GM12892 (cell line): Measurements from ENCODE around the gene ALG9.

Experiments
- POLR2A ChIP-seq: IDR thresholded peaks from 2 replicates; pipeline ENCODE4 v1.6.1; 2011; ENCODE audit warnings: low read depth, low read length, control low read depth
- POLR2AphosphoS5 ChIP-seq: IDR thresholded peaks from 2 replicates; pipeline ENCODE4 v1.6.1; 2011; ENCODE audit warnings: low read depth, low read length, control low read depth
- TAF1 ChIP-seq: IDR thresholded peaks from 2 replicates; pipeline ENCODE4 v1.6.1; 2011; ENCODE audit warnings: low read depth, mild to moderate bottlenecking, control low read depth, low read length, borderline replicate concordance

- TF ChIP-seq TAF1 = no peak
- TF ChIP-seq POLR2AphosphoS5 = no peak
- TF ChIP-seq POLR2A = no peak
Observed at GRCh38 chr11:111917788-111918187, 46.4 kb upstream of the ALG9 start.
